MM.1S (cell line): ENCODE measurements around the gene DPP6.

Experiments used
- DNase-seq: peaks from one replicate; pipeline ENCODE4 v3.0.0-alpha.2; 2015
- H2AFZ ChIP-seq: fragments of 300-600 bp; sonication (generic); 2 replicates; pipeline ENCODE4 v1.6.0; 2016; ENCODE audit warnings: antibody characterized with exemption, low read length
- H3F3A ChIP-seq: fragments of 300-600 bp; sonication (generic); 2 replicates; pipeline ENCODE4 v1.6.1; 2016; ENCODE audit warnings: mild to moderate bottlenecking, antibody characterized with exemption, low read length, moderate library complexity, mixed read lengths; ENCODE audit not compliant: insufficient read depth
- H3K27ac ChIP-seq: fragments of 300-600 bp; sonication (generic); 2 replicates; pipeline ENCODE4 v1.5.1; 2016; ENCODE audit warnings: mild to moderate bottlenecking, low read length
- H3K27me3 ChIP-seq: fragments of 300-600 bp; sonication (generic); replicated peaks from 2 replicates; pipeline ENCODE4 v1.6.0; 2016; ENCODE audit warnings: low read length; ENCODE audit not compliant: insufficient read depth
- H3K36me3 ChIP-seq: fragments of 300-600 bp; sonication (generic); replicated peaks from 2 replicates; pipeline ENCODE4 v1.6.1; 2016; ENCODE audit warnings: mild to moderate bottlenecking, low read length, mixed read lengths; ENCODE audit not compliant: insufficient read depth
- H3K4me1 ChIP-seq: fragments of 300-600 bp; sonication (generic); 2 replicates; pipeline ENCODE4 v1.6.1; 2016; ENCODE audit warnings: low read length, mixed read lengths
- H3K4me2 ChIP-seq: fragments of 300-600 bp; sonication (generic); 2 replicates; pipeline ENCODE4 v1.6.0; 2016; ENCODE audit warnings: low read depth, low read length
- H3K4me3 ChIP-seq: fragments of 300-600 bp; sonication (generic); 2 replicates; pipeline ENCODE4 v1.5.1; 2016; ENCODE audit warnings: low read length, mixed read lengths
- H3K79me2 ChIP-seq: fragments of 300-600 bp; sonication (generic); 2 replicates; pipeline ENCODE4 v1.6.1; 2016; ENCODE audit warnings: mixed run types, low read length, mixed read lengths
- H3K9ac ChIP-seq: fragments of 300-600 bp; sonication (generic); 2 replicates; pipeline ENCODE4 v1.6.1; 2016; ENCODE audit warnings: low read length, mixed read lengths
- H3K9me2 ChIP-seq: fragments of 300-600 bp; sonication (generic); replicated peaks from 2 replicates; pipeline ENCODE4 v1.6.1; 2016; ENCODE audit warnings: mild to moderate bottlenecking, low read length, mixed read lengths; ENCODE audit not compliant: insufficient read depth
- H3K9me3 ChIP-seq: fragments of 300-600 bp; sonication (generic); replicated peaks from 2 replicates; pipeline ENCODE4 v1.6.1; 2016; ENCODE audit warnings: mild to moderate bottlenecking, low read length, mixed read lengths; ENCODE audit not compliant: insufficient read depth
- H4K20me1 ChIP-seq: fragments of 300-600 bp; sonication (generic); 2 replicates; pipeline ENCODE4 v1.6.1; 2016; ENCODE audit warnings: mild to moderate bottlenecking, low read length, moderate library complexity, mixed read lengths; ENCODE audit not compliant: insufficient read depth
- EZH2 ChIP-seq: fragments of 300-600 bp; sonication (generic); optimal IDR thresholded peaks from 2 replicates; pipeline ENCODE3; 2017; ENCODE audit warnings: low read depth, mild to moderate bottlenecking, antibody characterized with exemption, low read length, mixed read lengths
- EZH2phosphoT487 ChIP-seq: fragments of 300-600 bp; sonication (generic); IDR thresholded peaks from 2 replicates; pipeline ENCODE4 v1.6.1; 2018; ENCODE audit warnings: antibody characterized with exemption, low read length
- TF ChIP-seq, protein P1 (sequence below): fragments of 300-600 bp; sonication (generic); IDR thresholded peaks from 2 replicates; pipeline ENCODE4 v1.5.1; 2016; ENCODE audit warnings: antibody characterized with exemption, low read length, mixed read lengths

Gene DPP6

DNA sequence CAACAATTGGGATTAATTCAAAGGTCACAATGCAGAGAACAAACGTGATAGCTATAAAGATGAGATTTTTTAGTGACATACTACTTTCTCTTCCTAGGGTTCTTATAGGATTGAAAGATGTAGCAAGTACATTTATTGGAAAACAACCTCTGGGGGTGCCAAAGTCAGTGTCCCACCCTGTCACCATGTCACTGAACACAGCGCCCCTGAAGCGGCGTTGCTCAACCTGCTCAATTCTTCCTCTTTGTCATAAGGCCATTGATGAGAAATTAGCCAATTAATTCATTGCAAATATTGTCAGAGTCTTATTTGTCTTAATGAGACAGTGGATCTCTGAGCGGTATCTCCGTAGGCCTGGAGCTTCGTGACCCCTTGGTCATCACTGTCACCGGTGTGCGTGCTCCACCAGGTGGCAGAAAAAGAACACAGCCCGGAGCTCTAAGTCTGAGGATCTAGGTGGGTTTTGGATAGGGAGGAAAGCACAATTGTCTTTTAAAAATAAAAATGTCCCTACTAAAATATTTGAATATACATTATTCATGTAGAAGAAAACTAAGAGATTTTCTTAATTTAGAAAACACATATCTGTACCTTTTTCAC is 588.2 kb downstream of the DPP6 start:
- Histone ChIP-seq H3K4me1 (no peaks in the 10 kb centered on the region), H3K36me3 (no peaks in the 10 kb centered on the region), H3K27me3 (no peaks in the 10 kb centered on the region), H2AFZ (no peak overlapping the region), H3F3A (no peaks in the 10 kb centered on the region), H3K27ac (no peak overlapping the region), H3K9me3 (no peaks in the 10 kb centered on the region), H3K4me2 (no peak overlapping the region), H3K9me2 (no peaks in the 10 kb centered on the region), H3K9ac (no peak overlapping the region), H4K20me1 (no peaks in the 10 kb centered on the region), H3K79me2 (no peaks in the 10 kb centered on the region), H3K4me3 (no peak overlapping the region)
- TF ChIP-seq, protein P1, sequence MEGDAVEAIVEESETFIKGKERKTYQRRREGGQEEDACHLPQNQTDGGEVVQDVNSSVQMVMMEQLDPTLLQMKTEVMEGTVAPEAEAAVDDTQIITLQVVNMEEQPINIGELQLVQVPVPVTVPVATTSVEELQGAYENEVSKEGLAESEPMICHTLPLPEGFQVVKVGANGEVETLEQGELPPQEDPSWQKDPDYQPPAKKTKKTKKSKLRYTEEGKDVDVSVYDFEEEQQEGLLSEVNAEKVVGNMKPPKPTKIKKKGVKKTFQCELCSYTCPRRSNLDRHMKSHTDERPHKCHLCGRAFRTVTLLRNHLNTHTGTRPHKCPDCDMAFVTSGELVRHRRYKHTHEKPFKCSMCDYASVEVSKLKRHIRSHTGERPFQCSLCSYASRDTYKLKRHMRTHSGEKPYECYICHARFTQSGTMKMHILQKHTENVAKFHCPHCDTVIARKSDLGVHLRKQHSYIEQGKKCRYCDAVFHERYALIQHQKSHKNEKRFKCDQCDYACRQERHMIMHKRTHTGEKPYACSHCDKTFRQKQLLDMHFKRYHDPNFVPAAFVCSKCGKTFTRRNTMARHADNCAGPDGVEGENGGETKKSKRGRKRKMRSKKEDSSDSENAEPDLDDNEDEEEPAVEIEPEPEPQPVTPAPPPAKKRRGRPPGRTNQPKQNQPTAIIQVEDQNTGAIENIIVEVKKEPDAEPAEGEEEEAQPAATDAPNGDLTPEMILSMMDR: peak; percentile 43
- no peak for TF ChIP-seq EZH2phosphoT487
- DNase-seq: peak; percentile 38

DNA sequence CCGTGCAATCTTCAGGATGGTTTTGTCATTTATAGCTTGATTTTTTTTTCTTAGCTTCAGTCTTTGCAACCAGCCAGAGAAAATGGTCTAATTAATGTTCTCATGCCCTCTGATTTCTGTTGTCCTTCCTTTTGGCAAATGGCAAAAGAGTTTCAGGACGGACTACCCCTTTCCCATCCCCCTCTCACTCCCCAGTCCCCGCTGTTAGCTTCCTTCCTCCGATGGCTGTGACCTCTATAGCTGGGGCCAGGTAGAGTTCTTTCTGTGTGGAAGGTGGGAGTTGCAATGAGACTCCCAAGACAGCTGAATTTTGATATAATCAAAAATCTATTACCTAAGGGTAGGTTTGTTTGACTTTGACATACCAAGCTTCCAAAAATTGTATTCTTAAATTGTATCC is 588.7 kb downstream of the DPP6 start:
- Histone ChIP-seq H3K79me2 (no peaks in the 10 kb centered on the region), H3K27ac (no peak overlapping the region), H3K4me3 (no peak overlapping the region), H4K20me1 (no peaks in the 10 kb centered on the region), H3K36me3 (no peaks in the 10 kb centered on the region), H3K4me1 (no peaks in the 10 kb centered on the region), H3K4me2 (no peak overlapping the region), H3F3A (no peaks in the 10 kb centered on the region), H3K27me3 (no peaks in the 10 kb centered on the region), H3K9me3 (no peaks in the 10 kb centered on the region), H3K9ac (no peak overlapping the region), H2AFZ (no peak overlapping the region), H3K9me2 (no peaks in the 10 kb centered on the region)
- TF ChIP-seq EZH2: no peak
- TF ChIP-seq EZH2phosphoT487: no peak
- TF ChIP-seq, protein P1: no peak
- no peak for DNase-seq

DNA sequence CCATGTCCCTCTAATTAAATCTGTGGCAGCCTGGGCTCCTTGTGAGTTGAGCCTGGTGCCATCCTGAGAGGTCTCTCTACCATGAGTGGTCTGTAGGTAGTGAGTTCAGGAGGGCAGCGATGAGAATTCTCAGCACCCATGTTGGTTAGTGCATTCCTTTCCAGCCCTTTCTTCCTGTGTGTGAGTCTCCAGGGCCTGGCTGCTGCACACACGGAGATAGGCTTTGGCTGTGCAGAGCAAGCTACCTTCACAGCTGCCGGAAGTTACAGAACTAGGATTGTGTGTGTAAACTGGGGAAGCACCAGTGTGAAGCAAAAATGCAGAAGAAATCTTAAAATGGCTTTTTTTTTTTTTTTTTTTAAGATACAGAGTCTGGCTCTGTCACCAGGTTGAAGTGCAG is 592.2 kb downstream of the DPP6 start:
- Histone ChIP-seq H3K9ac (no peak overlapping the region), H3K27me3 (no peaks in the 10 kb centered on the region)

More for the DNA sequence above, 592.2 kb downstream of the DPP6 start:
- H3K4me1 ChIP-seq: no peaks in the 10 kb centered on the region
- H3F3A ChIP-seq: no peaks in the 10 kb centered on the region
- H3K36me3 ChIP-seq: no peaks in the 10 kb centered on the region
- no peaks in the 10 kb centered on the region for H3K79me2 ChIP-seq
- H4K20me1 ChIP-seq: no peaks in the 10 kb centered on the region
- no peak overlapping the region for H2AFZ ChIP-seq
- TF ChIP-seq EZH2phosphoT487 (no peak), EZH2 (no peak)
- TF ChIP-seq, protein P1: no peak
- no peak for DNase-seq
- H3K4me2 ChIP-seq: no peak overlapping the region
- H3K9me2 ChIP-seq: no peaks in the 10 kb centered on the region
- H3K27ac ChIP-seq: no peak overlapping the region
- H3K9me3 ChIP-seq: no peaks in the 10 kb centered on the region
- no peak overlapping the region for H3K4me3 ChIP-seq
